ENCODE measurements around the gene ANKRD28.

GRCh38 chr3:15634671-15635070, 163.1 kb downstream of the ANKRD28 start:
- TF ChIP-seq EZH2 (IDR thresholded peaks at IDR 0.05) (no peak), POLR2AphosphoS5 (IDR thresholded peaks at IDR 0.05; ENCODE audit: borderline replicate concordance, low read depth, low read length) (no peak), FOXP2 (optimal IDR thresholded peaks at IDR 0.05; ENCODE audit: control extremely low read depth, extremely low read length, insufficient read depth) (no peak)

All from SK-N-MC (cell line).